Endothelial cell of umbilical vein (primary cell): Measurements from ENCODE around the gene RFNG. TPM values are rescaled to one million over a fixed set of nuclear protein-coding genes. Genes with fewer than 3 reads are reported as not detected.
"Not testable (repeated sequence)": the region's sequence is repeated elsewhere in the genome, so short reads cannot be mapped to it uniquely, and the experiment has no call there.

ENCODE experiments used
- BruUV-seq: library from RNA; stranded (reverse); fragments of 400-500 nt; replicated peaks from 2 replicates; lab custom pipeline; 2021; lab: Mats Ljungman, UMichigan
- CTCF ChIA-PET: fragments of 300-600, 350-600 bp; sonication (Branson Sonifier 250); formaldehyde crosslinking; loops from one replicate; lab custom pipeline; 2021; ENCODE audit warnings: antibody characterized with exemption, inconsistent platforms; lab: Charles Lee
- POLR2A ChIA-PET: fragments of 300-600, 350-600 bp; sonication (Branson Sonifier 250); formaldehyde crosslinking; loops from one replicate; lab custom pipeline; 2021; ENCODE audit warnings: antibody characterized with exemption, inconsistent platforms; lab: Charles Lee
- DNase-seq: peaks from one replicate; pipeline ENCODE4 v3.0.0-alpha.2; 2011; ENCODE audit warnings: low read depth, low spot score
- FAIRE-seq: peaks from 2 replicates; lab custom pipeline; 2011; peaks lifted over from hg19 to GRCh38; lab: Jason Lieb, UNC
- H2AFZ ChIP-seq: 2 replicates; pipeline ENCODE4 v1.6.0; 2012; ENCODE audit warnings: low read depth, low read length, control low read depth, inconsistent platforms
- H3K27ac ChIP-seq: 2 replicates; pipeline ENCODE4 v1.5.1; 2011; ENCODE audit warnings: low read depth, mild to moderate bottlenecking, control low read depth, low read length, moderate library complexity; ENCODE audit not compliant: insufficient read depth
- H3K27me3 ChIP-seq, 2 experiments: 2 replicates each; pipeline versions ENCODE4 v1.6.0 to v1.6.1; 2011; ENCODE audit warnings: low read length in 2 of 2, mixed read lengths in 1 of 2; ENCODE audit not compliant: control insufficient read depth in 2 of 2, insufficient read depth in 2 of 2
- H3K36me3 ChIP-seq, 2 experiments: 2 replicates in 1 of 2; 3 replicates in 1 of 2; pipeline ENCODE4 v1.5.1; 2011; ENCODE audit warnings: low read length in 2 of 2, mild to moderate bottlenecking in 1 of 2, moderate library complexity in 1 of 2; ENCODE audit not compliant: control insufficient read depth in 2 of 2, insufficient read depth in 2 of 2; ENCODE audit errors: extremely low read depth in 1 of 2
- H3K4me1 ChIP-seq: 3 replicates; pipeline ENCODE4 v1.5.1; 2011; ENCODE audit warnings: mild to moderate bottlenecking, low read length; ENCODE audit not compliant: control insufficient read depth, insufficient read depth; ENCODE audit errors: extremely low read depth
- H3K4me2 ChIP-seq: 2 replicates; pipeline ENCODE4 v1.6.1; 2011; ENCODE audit warnings: low read length, control low read depth, mixed read lengths; ENCODE audit not compliant: insufficient read depth
- H3K4me3 ChIP-seq, 3 experiments: fragments of 200-600 bp in 1 of 3; sonication (generic), shearing (Covaris generic) in 1 of 3; replicated peaks in 1 of 3; 2 replicates each; pipeline ENCODE4 v1.5.1; 2011 to 2016; ENCODE audit warnings: control low read depth in 3 of 3, low read length in 3 of 3, mild to moderate bottlenecking in 2 of 3, inconsistent platforms in 1 of 3, low read depth in 1 of 3, moderate library complexity in 1 of 3; ENCODE audit not compliant: insufficient read depth in 1 of 3
- H3K79me2 ChIP-seq: 2 replicates; pipeline ENCODE4 v1.6.0; 2012; ENCODE audit warnings: low read length, inconsistent platforms; ENCODE audit not compliant: control insufficient read depth, insufficient read depth
- H3K9ac ChIP-seq: replicated peaks from 2 replicates; pipeline ENCODE3; 2011; ENCODE audit warnings: low read length, control low read depth; ENCODE audit not compliant: insufficient read depth; ENCODE audit errors: extremely low read depth
- H3K9me1 ChIP-seq: replicated peaks from 3 replicates; pipeline ENCODE4 v1.6.0; 2011; ENCODE audit warnings: mild to moderate bottlenecking, low read length; ENCODE audit not compliant: control insufficient read depth, insufficient read depth; ENCODE audit errors: extremely low read depth
- H3K9me3 ChIP-seq: replicated peaks from 2 replicates; pipeline ENCODE4 v1.5.1; 2012; ENCODE audit warnings: low read length, inconsistent platforms; ENCODE audit not compliant: control insufficient read depth, insufficient read depth
- H4K20me1 ChIP-seq: replicated peaks from 2 replicates; pipeline ENCODE3; 2011; ENCODE audit warnings: mild to moderate bottlenecking, low read length; ENCODE audit not compliant: control insufficient read depth, insufficient read depth; ENCODE audit errors: extremely low read depth
- EZH2 ChIP-seq: IDR thresholded peaks from 2 replicates; pipeline ENCODE4 v1.6.1; 2012; ENCODE audit warnings: borderline replicate concordance, low read depth, mild to moderate bottlenecking, moderate library complexity, low read length, inconsistent platforms; ENCODE audit not compliant: severe bottlenecking
- FOS ChIP-seq: IDR thresholded peaks from 2 replicates; pipeline ENCODE4 v1.6.1; 2011; ENCODE audit warnings: mild to moderate bottlenecking, low read length, moderate library complexity, borderline replicate concordance; ENCODE audit not compliant: insufficient read depth
- GATA2 ChIP-seq: IDR thresholded peaks from 2 replicates; pipeline ENCODE4 v1.7.0; 2011; ENCODE audit warnings: low read depth, mild to moderate bottlenecking, moderate library complexity, mixed read lengths, low read length; ENCODE audit not compliant: insufficient read length, insufficient read depth
- JUN ChIP-seq: IDR thresholded peaks from 2 replicates; pipeline ENCODE4 v1.6.1; 2011; ENCODE audit warnings: borderline replicate concordance, low read depth; ENCODE audit not compliant: insufficient read length, insufficient read depth
- MYC ChIP-seq: IDR thresholded peaks from one replicate; pipeline ENCODE4 v1.6.1; 2011; ENCODE audit warnings: mild to moderate bottlenecking, low read depth, low read length
- POLR2A ChIP-seq: IDR thresholded peaks from 2 replicates; pipeline ENCODE4 v1.6.1; 2012; ENCODE audit warnings: low read depth, mild to moderate bottlenecking, control low read depth, low read length
- POLR2AphosphoS5 ChIP-seq: IDR thresholded peaks from 2 replicates; pipeline ENCODE4 v1.6.1; 2012; ENCODE audit warnings: low read depth, mild to moderate bottlenecking, control low read depth, low read length, moderate library complexity; ENCODE audit not compliant: insufficient read depth
- dilution Hi-C: fragments of 300-500 bp; cut with MboI; formaldehyde crosslinking; loops from one replicate; pipeline ENCODE4 v1.15.0; 2019; ENCODE audit warnings: low sequenced_read_pairs; ENCODE audit not compliant: extremely low pct_ligation_motif_present
- intact Hi-C: fragments of 100-400 bp; cut with micrococcal nuclease; formaldehyde crosslinking; loops from one replicate; pipeline ENCODE4 v1.10.0; 2022
- polyA plus RNA-seq, 4 experiments: library from polyadenylated mRNA; depleted of rRNA in 3 of 4; stranded (reverse) in 3 of 4; unstranded in 1 of 4; fragments of >200 nt; gene quantifications; 2 replicates each; pipeline versions ENCODE4 v1.2.1 to v1.2.3, GENCODE V29; 2011 to 2012; ENCODE audit warnings: missing spikeins in 1 of 4
- total RNA-seq: library from RNA; stranded (reverse); gene quantifications from 2 replicates; pipeline ENCODE4 v1.2.3, GENCODE V29; 2021
- TF ChIP-seq, protein P1 (sequence below), 2 donors: IDR thresholded peaks; 1 replicate in 1 of 2; 2 replicates in 1 of 2; pipeline ENCODE4 v1.5.1; 2011; ENCODE audit warnings: low read length in 2 of 2, mild to moderate bottlenecking in 2 of 2, moderate library complexity in 2 of 2, control low read depth in 1 of 2, inconsistent platforms in 1 of 2, low read depth in 1 of 2; ENCODE audit not compliant: insufficient read depth in 1 of 2; ENCODE audit errors: extremely low read depth in 1 of 2
- TF ChIP-seq, protein P2 (sequence below): IDR thresholded peaks from 2 replicates; pipeline ENCODE4 v1.6.1; 2011; ENCODE audit not compliant: insufficient read depth, insufficient read length

The RFNG gene
- total and polyA plus RNA-seq, 2 donors (not counting 3 experiments of a cell fraction or from before 2014, with no cell fraction given): 33.7 to 40.0 TPM

DNA sequence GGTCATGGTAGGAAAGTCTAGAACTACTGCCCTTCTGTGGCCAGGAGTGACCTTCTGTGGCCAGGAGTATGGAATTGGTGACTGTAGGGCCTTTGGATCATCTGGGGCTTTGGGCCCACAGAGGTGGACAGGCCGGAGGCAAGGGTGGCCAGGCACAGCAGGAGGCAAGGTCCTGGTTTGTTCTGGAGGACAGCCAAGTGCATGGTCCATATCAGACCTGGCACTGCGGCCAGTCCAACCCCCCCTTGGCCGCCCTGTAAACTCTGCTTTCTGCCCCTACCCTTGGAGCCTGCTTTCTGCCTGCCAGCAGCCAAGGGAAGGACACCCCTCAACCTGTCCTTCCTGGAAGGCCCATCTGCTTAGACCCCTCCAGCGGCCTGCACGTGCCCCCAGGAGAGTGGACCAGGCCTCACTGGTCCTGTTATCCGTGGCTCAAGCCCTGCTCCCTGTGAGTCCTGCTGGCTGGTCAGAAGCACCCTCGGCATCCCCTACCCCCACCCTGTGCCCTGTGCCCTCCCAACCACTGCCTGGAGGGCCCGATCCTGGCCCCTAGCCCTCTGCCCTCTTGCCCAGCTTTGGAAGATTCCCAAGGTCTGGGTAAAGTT lies 11.8 kb downstream of the RFNG start:
- no peak overlapping the region for H2AFZ ChIP-seq
- DNase-seq (no peak), FAIRE-seq (no peak)
- no peak overlapping the region for H3K9ac ChIP-seq
- H3K4me1 ChIP-seq: peaks cover 6% of the 10 kb centered on the region
- no peak overlapping the region for H3K27ac ChIP-seq
- ChIA-PET POLR2A (no interaction called here), CTCF (interaction anchor here (0.5 kb wide), 1 partner anchor 454 kb away, joined by 3 read pairs; no protein-coding TSS in a partner anchor)
- no peak overlapping the region for H3K4me3 ChIP-seq
- no peak overlapping the region for H3K4me2 ChIP-seq
- H3K9me1 ChIP-seq: no peaks in the 10 kb centered on the region
- H3K79me2 ChIP-seq: peaks cover 2% of the 10 kb centered on the region
- H4K20me1 ChIP-seq: no peaks in the 10 kb centered on the region
- H3K36me3 ChIP-seq: no peaks in the 10 kb centered on the region
- TF ChIP-seq, protein P1, sequence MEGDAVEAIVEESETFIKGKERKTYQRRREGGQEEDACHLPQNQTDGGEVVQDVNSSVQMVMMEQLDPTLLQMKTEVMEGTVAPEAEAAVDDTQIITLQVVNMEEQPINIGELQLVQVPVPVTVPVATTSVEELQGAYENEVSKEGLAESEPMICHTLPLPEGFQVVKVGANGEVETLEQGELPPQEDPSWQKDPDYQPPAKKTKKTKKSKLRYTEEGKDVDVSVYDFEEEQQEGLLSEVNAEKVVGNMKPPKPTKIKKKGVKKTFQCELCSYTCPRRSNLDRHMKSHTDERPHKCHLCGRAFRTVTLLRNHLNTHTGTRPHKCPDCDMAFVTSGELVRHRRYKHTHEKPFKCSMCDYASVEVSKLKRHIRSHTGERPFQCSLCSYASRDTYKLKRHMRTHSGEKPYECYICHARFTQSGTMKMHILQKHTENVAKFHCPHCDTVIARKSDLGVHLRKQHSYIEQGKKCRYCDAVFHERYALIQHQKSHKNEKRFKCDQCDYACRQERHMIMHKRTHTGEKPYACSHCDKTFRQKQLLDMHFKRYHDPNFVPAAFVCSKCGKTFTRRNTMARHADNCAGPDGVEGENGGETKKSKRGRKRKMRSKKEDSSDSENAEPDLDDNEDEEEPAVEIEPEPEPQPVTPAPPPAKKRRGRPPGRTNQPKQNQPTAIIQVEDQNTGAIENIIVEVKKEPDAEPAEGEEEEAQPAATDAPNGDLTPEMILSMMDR (IDR thresholded peaks at IDR 0.05; ENCODE audit: extremely low read depth in 1 of 2, insufficient read depth in 1 of 2, low read depth in 1 of 2, low read length in 2 of 2): no peak
- TF ChIP-seq JUN: no peak
- TF ChIP-seq POLR2AphosphoS5: no peak
- no peak for TF ChIP-seq POLR2A
- TF ChIP-seq GATA2: no peak
- no peak for TF ChIP-seq EZH2
- no peak for TF ChIP-seq MYC
- TF ChIP-seq FOS: no peak
- TF ChIP-seq, protein P2, sequence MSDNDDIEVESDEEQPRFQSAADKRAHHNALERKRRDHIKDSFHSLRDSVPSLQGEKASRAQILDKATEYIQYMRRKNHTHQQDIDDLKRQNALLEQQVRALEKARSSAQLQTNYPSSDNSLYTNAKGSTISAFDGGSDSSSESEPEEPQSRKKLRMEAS: no peak
- intact Hi-C loops (loop anchor here (10.0 kb wide), 2 partner anchors 195 to 375 kb away; partner anchors contain the start of genes HEXD and OGFOD3), dilution Hi-C loops (no loop called here)
- H3K27me3 ChIP-seq: no peaks in the 10 kb centered on the region
- no TSS peak for BruUV-seq
- no peaks in the 10 kb centered on the region for H3K9me3 ChIP-seq

DNA sequence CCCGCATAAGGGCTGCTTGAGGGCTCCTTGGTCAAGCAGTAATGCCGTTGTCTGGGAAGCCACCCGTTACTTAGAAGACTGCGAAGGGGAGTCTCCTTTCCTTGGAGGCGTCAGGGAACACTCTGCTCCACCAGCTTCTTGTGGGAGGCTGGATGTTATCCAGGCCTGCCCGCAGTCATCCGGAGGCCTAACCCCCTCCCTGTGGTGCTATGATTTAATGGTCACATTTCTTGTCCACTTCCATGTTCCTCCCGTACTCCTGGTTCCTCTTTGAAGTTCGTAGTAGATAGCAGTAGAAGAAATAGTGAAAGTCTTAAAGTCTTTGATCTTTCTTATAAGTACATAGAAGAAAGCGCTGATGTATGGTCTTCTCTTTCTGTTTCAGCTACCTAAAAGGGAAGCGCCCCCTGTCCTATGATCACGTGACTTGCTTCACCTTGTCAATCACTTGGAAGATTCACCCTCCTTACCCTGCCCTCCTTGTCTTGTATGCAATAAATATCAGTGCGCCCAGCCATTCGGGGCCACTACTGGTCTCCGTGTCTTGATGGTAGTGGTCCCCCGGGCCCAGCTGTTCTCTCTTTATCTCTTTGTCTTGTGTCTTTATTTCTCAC lies 12.7 kb downstream of the RFNG start:
- H3K36me3 ChIP-seq, H4K20me1 ChIP-seq, H3K4me1 ChIP-seq, H3K4me2 ChIP-seq, POLR2A ChIA-PET, H3K27me3 ChIP-seq, H3K79me2 ChIP-seq, DNase-seq, H3K9ac ChIP-seq, FAIRE-seq, BruUV-seq, dilution Hi-C loops, H2AFZ ChIP-seq, H3K4me3 ChIP-seq, H3K27ac ChIP-seq, H3K9me3 ChIP-seq, H3K9me1 ChIP-seq: not testable (repeated sequence)
- CTCF ChIA-PET: interaction anchor here (1.5 kb wide), 1 partner anchor 12 kb away, joined by 18 read pairs; the partner anchor contains the start of genes GPS1 and RFNG
- intact Hi-C loops: loop anchor here (10.0 kb wide), 2 partner anchors 196 to 376 kb away; partner anchors contain the start of genes HEXD and OGFOD3
